ENCODE results near the gene SEM1. TPM values are rescaled to one million over a fixed set of nuclear protein-coding genes. Genes with fewer than 3 reads are reported as not detected.

The SEM1 gene
- total RNA-seq, 1 donor from 2014 or later: 219 TPM

GRCh38 chr7:96676919-96677318 is 32.7 kb downstream of the SEM1 start:
- no peak for DNase-seq (ENCODE audit: low read depth)
- no peak for TF ChIP-seq CTCF (conservative IDR thresholded peaks at IDR 0.05; ENCODE audit: low read depth, low read length)
- no peak overlapping the region for H3K4me3 ChIP-seq (ENCODE audit: low read depth, low read length)

- no peak for DNase-seq (ENCODE audit: low read depth)
- TF ChIP-seq CTCF (conservative IDR thresholded peaks at IDR 0.05; ENCODE audit: low read depth, low read length): no peak
Observed at GRCh38 chr7:96675548-96675947, 34.1 kb downstream of the SEM1 start.

GRCh38 chr7:96674565-96674964 is 35.1 kb downstream of the SEM1 start:
- DNase-seq (ENCODE audit: low read depth): no peak
- H3K4me3 ChIP-seq (ENCODE audit: low read depth, low read length): no peak overlapping the region
- TF ChIP-seq CTCF (conservative IDR thresholded peaks at IDR 0.05; ENCODE audit: low read depth, low read length): no peak

More at GRCh38 chr7:96675548-96675947, 34.1 kb downstream of the SEM1 start:
- H3K4me3 ChIP-seq (ENCODE audit: low read depth, low read length): no peak overlapping the region

GRCh38 chr7:96671854-96672253 is 37.8 kb downstream of the SEM1 start:
- no peak for DNase-seq (ENCODE audit: low read depth)
- no peak for TF ChIP-seq CTCF (conservative IDR thresholded peaks at IDR 0.05; ENCODE audit: low read depth, low read length)
- no peak overlapping the region for H3K4me3 ChIP-seq (ENCODE audit: low read depth, low read length)

- no peak for TF ChIP-seq CTCF (conservative IDR thresholded peaks at IDR 0.05; ENCODE audit: low read depth, low read length)
- DNase-seq (ENCODE audit: low read depth): no peak
- H3K4me3 ChIP-seq (ENCODE audit: low read depth, low read length): no peak overlapping the region
Observed at GRCh38 chr7:96670338-96671289, 39.0 kb downstream of the SEM1 start.

- DNase-seq (ENCODE audit: low read depth): no peak
- no peak for TF ChIP-seq CTCF (conservative IDR thresholded peaks at IDR 0.05; ENCODE audit: low read depth, low read length)
- no peak overlapping the region for H3K4me3 ChIP-seq (ENCODE audit: low read depth, low read length)
Observed at GRCh38 chr7:96669812-96670211, 39.8 kb downstream of the SEM1 start.

- H3K4me3 ChIP-seq (ENCODE audit: low read depth, low read length): no peak overlapping the region
- TF ChIP-seq CTCF (conservative IDR thresholded peaks at IDR 0.05; ENCODE audit: low read depth, low read length): no peak
- DNase-seq (ENCODE audit: low read depth): no peak
Observed at GRCh38 chr7:96667026-96667425, 42.6 kb downstream of the SEM1 start.

Data from epithelial cell of proximal tubule (primary cell).